ENCODE results near the gene DDX10. TPM values are rescaled to one million over a fixed set of nuclear protein-coding genes. Genes with fewer than 3 reads are reported as not detected.

The DDX10 gene
- polyA plus RNA-seq, 1 of the 3 experiments (the other 2 are of a cell fraction), result 35.8 TPM

DNA sequence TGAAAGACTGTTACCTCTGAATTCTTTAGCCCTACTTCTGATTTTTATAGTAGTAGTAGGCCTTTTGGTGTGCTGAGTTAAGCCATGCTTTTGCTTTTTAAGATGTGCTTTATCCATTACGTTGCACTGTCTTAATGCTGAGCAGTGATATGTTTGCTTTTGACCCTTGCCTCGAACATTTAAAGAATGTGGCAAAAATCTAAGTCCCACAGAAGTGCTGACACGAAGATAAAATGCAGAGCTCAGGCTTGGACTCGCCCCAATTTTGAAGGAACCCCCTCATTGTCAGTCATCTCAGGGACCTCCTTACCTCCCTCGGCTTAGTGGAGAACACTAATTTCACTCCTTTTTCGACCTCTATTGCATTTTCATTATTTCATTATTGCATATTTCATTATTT is 272.9 kb downstream of the DDX10 start:
- H3K27me3 ChIP-seq (ENCODE audit: insufficient read depth), result no peaks in the 10 kb centered on the region
- TF ChIP-seq NFIC (IDR thresholded peaks at IDR 0.05; ENCODE audit: borderline replicate concordance) (no peak), SMC3 (IDR thresholded peaks at IDR 0.05; ENCODE audit: low read depth, low read length) (no peak), FOXJ3 (CRISPR knock-in tag; IDR thresholded peaks at IDR 0.05) (no peak), NRF1 (IDR thresholded peaks at IDR 0.05; ENCODE audit: low read depth, low read length) (no peak), EP300 (IDR thresholded peaks at IDR 0.05; ENCODE audit: borderline replicate concordance in 1 of 2, low read depth in 1 of 2, low read length in 1 of 2) (no peak), GATA2 (CRISPR knock-in tag; IDR thresholded peaks at IDR 0.05) (no peak), FOSL2 (IDR thresholded peaks at IDR 0.05; ENCODE audit: borderline replicate concordance, low read depth) (no peak), RXRA (IDR thresholded peaks at IDR 0.05; ENCODE audit: borderline replicate concordance, low read depth) (no peak), MXI1 (IDR thresholded peaks at IDR 0.05; ENCODE audit: low read depth, low read length) (no peak), RCOR1 (IDR thresholded peaks at IDR 0.05; ENCODE audit: low read length) (no peak), YY1 (IDR thresholded peaks at IDR 0.05; ENCODE audit: low read depth) (no peak), CHD2 (IDR thresholded peaks at IDR 0.05; ENCODE audit: low read length, partially characterized antibody) (no peak), RAD21 (IDR thresholded peaks at IDR 0.05; ENCODE audit: low read length) (no peak), SIN3A (IDR thresholded peaks at IDR 0.05; ENCODE audit: borderline replicate concordance, low read depth, low read length) (no peak), EZH2phosphoT487 (IDR thresholded peaks at IDR 0.05; ENCODE audit: borderline replicate concordance, low read depth) (no peak)
- TF ChIP-seq, protein P1, sequence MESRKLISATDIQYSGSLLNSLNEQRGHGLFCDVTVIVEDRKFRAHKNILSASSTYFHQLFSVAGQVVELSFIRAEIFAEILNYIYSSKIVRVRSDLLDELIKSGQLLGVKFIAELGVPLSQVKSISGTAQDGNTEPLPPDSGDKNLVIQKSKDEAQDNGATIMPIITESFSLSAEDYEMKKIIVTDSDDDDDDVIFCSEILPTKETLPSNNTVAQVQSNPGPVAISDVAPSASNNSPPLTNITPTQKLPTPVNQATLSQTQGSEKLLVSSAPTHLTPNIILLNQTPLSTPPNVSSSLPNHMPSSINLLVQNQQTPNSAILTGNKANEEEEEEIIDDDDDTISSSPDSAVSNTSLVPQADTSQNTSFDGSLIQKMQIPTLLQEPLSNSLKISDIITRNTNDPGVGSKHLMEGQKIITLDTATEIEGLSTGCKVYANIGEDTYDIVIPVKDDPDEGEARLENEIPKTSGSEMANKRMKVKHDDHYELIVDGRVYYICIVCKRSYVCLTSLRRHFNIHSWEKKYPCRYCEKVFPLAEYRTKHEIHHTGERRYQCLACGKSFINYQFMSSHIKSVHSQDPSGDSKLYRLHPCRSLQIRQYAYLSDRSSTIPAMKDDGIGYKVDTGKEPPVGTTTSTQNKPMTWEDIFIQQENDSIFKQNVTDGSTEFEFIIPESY (IDR thresholded peaks at IDR 0.05; ENCODE audit: borderline replicate concordance, low read depth), result no peak
- TF ChIP-seq, protein P2, sequence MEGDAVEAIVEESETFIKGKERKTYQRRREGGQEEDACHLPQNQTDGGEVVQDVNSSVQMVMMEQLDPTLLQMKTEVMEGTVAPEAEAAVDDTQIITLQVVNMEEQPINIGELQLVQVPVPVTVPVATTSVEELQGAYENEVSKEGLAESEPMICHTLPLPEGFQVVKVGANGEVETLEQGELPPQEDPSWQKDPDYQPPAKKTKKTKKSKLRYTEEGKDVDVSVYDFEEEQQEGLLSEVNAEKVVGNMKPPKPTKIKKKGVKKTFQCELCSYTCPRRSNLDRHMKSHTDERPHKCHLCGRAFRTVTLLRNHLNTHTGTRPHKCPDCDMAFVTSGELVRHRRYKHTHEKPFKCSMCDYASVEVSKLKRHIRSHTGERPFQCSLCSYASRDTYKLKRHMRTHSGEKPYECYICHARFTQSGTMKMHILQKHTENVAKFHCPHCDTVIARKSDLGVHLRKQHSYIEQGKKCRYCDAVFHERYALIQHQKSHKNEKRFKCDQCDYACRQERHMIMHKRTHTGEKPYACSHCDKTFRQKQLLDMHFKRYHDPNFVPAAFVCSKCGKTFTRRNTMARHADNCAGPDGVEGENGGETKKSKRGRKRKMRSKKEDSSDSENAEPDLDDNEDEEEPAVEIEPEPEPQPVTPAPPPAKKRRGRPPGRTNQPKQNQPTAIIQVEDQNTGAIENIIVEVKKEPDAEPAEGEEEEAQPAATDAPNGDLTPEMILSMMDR (IDR thresholded peaks at IDR 0.05), result no peak
- DNase-seq, result no peak
- no peak overlapping the region for H2AFZ ChIP-seq (ENCODE audit: low read depth)
- 86% methylated on average over 6 of the region's 6 CpGs for WGBS (ENCODE audit: low lambda C conversion rate)
- POLR2A ChIA-PET, result no interaction called here
- H3K36me3 ChIP-seq (replicated peaks in 1 of 2; ENCODE audit: control insufficient read depth in 1 of 2, insufficient read depth in 2 of 2, low read length in 1 of 2), result peaks cover 9 to 34% of the 10 kb centered on the region in 2 experiments
- no peaks in the 10 kb centered on the region for H4K20me1 ChIP-seq (ENCODE audit: insufficient read depth)
- H3F3A ChIP-seq (replicated peaks; ENCODE audit: insufficient read depth), result peaks cover 10% of the 10 kb centered on the region
- no peak overlapping the region for H3K4me3 ChIP-seq (ENCODE audit: low read depth in 2 of 2, low read length in 1 of 2)
- H3K9me3 ChIP-seq, result no peaks in the 10 kb centered on the region
- no peaks in the 10 kb centered on the region for H3K9me2 ChIP-seq
- no peak overlapping the region for H3K9ac ChIP-seq
- no peak overlapping the region for H3K27ac ChIP-seq (ENCODE audit: low read depth in 2 of 2, low read length in 1 of 2)
- H3K4me2 ChIP-seq, result no peak overlapping the region
- H3K4me1 ChIP-seq (ENCODE audit: control insufficient read depth in 1 of 2, insufficient read depth in 2 of 2, low read depth in 1 of 2, low read length in 1 of 2), result peaks cover 2 to 30% of the 10 kb centered on the region in 2 experiments; a peak in 3 of 4 replicates
- H3K79me2 ChIP-seq (ENCODE audit: insufficient read depth), result peaks cover 49% of the 10 kb centered on the region
- CTCF ChIA-PET, result no interaction called here

All from SK-N-SH (cell line).